NCI-H2081 (cell line): Measurements from ENCODE around the gene FOXQ1.
"Not testable (repeated sequence)": the region's sequence is repeated elsewhere in the genome, so short reads cannot be mapped to it uniquely, and the experiment has no call there.

Source experiments
- DNase-seq, 2 experiments: peaks; one replicate each; lab custom pipeline; 2025; lab: John Stamatoyannopoulos, UW

Gene FOXQ1

DNA sequence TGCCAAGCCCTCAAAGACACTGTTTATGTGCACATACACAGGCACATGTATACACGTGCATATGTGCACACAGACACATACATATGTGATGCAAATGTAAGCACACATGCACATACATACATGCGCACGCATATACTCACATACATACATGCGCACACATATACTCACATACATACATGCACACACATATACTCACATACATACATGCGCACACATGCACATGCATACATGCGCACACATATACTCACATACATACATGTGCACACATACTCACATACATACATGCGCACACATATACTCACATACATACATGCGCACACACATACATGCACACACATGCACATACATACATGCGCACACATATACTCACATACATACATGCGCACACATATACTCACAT, 20.5 kb upstream of the FOXQ1 start:
- DNase-seq = no peak

DNA sequence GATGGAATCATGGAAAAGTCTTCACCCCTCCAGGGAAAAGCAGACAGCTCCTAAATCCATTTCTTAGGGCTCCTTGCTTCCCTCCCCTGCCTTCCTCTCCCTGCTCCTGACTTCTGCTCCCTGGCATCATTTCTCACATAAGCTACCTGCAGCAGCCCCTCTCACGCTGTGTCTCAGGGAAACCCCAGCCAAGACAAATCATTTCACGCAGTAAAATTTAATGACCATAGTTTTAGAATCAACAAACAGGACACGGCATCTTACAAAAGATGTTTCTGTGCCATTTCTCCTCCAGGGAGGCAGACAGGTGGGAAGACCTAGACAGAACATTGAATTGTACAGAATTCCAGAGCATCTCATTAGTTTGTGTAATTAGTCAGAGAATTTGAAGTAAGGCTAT, 16.5 kb upstream of the FOXQ1 start:
- DNase-seq = no peak

- DNase-seq = no peak
These were observed 15.8 kb upstream of the FOXQ1 start for GRCh38 chr6:1296079-1296478.

DNA sequence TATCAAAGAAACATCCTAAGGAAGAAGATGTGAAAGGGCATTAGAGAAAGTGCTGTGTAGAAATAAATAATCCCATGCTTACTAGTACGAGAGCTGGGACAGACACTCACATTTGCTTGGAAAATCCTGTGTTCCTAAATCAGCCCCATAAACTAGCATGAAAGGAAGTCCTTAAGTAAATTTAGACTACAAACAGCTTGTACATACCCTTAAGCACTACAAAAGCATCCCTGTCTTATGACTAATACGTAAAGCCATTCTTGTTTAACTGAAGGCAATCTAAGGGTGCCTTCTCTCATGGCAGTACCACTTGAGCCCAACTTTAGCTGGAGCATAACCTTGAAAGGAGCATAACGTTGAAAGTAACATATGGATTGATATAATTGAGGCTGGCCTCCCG, 15.4 kb upstream of the FOXQ1 start:
- DNase-seq = no peak

GRCh38 chr6:1297746-1298145, 14.2 kb upstream of the FOXQ1 start:
- DNase-seq = no peak

GRCh38 chr6:1298768-1299167, 13.1 kb upstream of the FOXQ1 start:
- DNase-seq = no peak

DNA sequence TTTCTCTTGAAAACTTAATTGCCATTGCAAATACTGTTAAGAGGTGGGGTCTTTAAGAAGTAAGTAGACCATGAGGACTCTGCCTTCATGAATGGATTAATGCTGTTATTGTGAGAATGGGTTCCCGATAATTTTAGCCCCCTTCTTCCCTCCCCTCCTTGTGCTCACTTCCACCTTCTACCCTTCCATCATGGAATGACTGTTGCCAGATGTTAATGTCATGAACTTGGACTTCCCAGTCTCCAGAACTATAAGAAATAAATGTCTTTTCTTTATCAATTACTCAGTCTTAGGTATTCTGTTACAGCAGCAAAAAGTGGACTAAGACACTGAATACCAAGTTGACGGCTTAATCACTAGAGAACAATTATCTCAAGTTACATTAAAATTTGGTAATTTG, 5.8 kb upstream of the FOXQ1 start:
- no peak for DNase-seq

DNA sequence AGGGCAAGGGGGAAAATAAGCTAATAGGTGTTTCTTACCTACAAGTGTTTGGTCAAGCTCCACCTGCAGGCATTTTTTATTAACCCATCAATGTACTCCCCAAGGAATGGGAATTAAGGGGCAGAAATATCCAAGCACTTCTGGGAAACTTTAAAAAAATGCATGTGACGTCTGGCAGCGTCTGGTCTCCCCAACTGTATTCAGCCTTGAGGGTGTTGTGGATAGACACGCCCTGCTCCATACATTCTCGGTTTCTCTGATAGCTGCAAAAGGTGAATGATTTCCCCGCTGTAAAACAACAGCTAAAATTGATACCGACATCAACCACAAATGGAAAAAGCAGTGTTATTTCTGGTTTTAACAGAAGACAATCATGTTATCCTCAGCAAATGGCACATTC, 2.5 kb upstream of the FOXQ1 start:
- DNase-seq = no peak

- no peak for DNase-seq
These were observed 1.1 kb upstream of the FOXQ1 start for GRCh38 chr6:1310628-1311399.

GRCh38 chr6:1312203-1312472, 240 bp downstream of the FOXQ1 start:
- no peak for DNase-seq

- no peak for DNase-seq
These were observed 822 bp downstream of the FOXQ1 start for GRCh38 chr6:1312473-1313367.

DNA sequence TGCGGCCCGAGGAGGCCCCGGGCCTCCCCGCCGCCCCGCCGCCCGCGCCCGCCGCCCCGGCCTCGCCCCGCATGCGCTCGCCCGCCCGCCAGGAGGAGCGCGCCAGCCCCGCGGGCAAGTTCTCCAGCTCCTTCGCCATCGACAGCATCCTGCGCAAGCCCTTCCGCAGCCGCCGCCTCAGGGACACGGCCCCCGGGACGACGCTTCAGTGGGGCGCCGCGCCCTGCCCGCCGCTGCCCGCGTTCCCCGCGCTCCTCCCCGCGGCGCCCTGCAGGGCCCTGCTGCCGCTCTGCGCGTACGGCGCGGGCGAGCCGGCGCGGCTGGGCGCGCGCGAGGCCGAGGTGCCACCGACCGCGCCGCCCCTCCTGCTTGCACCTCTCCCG, 1.5 kb downstream of the FOXQ1 start:
- no peak for DNase-seq

DNA sequence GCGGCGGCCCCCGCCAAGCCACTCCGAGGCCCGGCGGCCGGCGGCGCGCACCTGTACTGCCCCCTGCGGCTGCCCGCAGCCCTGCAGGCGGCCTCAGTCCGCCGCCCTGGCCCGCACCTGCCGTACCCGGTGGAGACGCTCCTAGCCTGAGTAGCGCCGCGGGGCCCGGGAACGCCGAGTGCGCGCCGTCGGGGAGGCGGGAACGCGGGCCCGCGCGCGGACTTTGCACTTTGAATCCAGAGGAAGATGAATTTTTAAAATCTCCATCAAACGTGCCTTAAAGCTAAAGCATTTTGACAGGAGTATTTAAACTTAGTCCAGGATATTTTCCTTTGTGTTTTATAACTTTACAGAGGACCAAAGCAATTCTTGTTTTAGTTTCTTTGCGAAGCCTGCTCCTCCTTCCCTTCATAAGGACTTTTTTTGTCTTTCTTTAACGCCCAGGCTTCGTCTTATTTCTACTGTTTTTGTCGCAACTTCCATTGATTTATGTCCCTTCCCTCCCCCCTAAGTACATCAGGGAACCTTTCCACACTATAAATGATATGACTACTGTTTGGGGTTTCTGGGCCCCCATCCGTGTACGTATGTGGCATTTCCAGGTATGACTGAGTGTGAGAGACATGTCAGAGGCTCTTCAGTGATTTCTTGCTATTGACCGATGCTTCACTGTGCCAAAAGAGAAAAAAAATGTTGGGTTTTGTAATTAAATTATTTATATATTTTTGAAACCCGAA, 2.0 kb downstream of the FOXQ1 start:
- no peak for DNase-seq

- DNase-seq = no peak
These were observed 2.7 kb downstream of the FOXQ1 start for GRCh38 chr6:1314617-1315016.

DNA sequence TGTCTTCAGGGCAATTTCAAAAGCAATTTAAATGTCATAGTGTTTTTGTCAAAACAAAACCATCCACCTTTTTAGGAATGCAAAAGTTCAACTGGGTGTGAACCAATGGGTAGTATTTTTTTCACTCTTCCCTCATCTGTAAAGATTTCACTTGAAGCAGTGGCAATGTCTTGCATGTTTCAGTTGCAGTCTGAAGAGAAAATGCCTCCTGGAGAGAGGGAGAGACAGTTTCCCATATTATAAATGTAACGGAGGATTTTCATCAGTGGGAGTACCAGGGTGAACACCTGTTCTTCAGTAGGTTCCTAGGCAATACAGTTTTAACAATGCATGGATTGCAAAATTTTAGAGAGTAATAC, 3.3 kb downstream of the FOXQ1 start:
- no peak for DNase-seq

DNA sequence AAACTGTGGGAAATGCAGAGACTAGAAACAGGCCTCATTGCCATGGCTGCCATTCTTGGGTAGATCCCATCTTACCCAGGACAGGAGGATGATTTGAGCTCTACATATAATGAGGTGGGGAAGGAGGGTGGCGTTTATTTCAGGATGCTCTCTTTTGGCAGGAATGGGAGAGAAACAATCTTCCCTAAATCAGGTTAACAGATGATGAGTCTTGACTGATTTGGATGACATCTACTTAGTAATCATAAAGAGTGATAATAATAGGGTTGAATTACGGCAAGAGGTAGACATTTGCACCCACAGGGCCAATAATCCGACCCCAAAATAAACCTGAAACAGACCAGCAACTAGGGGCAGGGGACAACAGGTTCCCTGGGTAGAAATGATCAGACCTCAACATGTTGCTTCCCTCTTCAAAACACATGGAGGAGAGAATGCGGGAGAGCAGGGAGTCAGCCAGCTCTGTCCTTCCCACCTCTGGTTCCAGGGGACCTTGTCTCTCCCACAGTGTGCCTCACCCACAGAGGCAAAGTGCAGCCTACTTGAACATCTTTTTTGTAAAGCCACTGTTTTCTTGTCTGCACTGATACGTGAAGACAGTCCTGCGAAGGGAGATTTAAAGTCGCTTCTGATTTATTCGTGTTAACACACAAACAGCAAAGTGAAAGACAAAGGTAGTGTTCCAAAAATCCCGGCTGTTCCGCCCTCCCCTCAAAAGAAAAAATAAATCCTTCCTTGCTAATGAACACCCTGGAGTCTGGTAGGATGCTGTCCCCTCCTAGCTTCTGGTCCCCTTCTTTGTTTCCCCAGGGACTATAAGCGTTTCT, 3.9 kb downstream of the FOXQ1 start:
- no peak for DNase-seq

- no peak for DNase-seq
These were observed 4.6 kb downstream of the FOXQ1 start for GRCh38 chr6:1316489-1316971.

DNA sequence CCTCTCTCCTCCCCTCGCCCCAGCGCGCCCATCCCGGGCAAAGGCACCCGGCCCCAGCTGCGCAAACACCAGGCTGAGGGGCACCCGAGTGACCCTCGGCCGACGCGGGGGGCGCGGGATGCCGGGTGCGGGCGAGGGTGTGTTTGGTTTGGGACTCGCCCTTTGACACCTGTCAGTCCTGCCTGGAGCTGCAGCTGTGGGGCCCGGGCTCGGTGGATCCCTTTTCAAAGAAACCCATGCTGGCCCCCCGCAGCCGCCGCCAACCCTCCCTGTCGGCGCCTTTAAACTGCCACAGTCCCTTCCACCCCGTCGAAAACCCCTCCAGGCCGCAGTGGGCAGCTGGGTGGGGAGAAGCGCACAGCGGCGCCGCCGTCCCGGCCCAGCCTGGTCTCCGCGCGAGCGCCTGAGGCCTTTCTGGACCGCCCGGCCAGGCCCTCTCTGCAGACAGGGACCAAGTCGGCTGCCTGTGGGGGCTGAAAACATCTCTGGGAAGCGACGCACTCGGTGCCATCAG, 5.5 kb downstream of the FOXQ1 start:
- DNase-seq = no peak

GRCh38 chr6:1318036-1318435, 6.1 kb downstream of the FOXQ1 start:
- no peak for DNase-seq

- DNase-seq = not testable (repeated sequence)
These were observed 6.7 kb downstream of the FOXQ1 start for GRCh38 chr6:1318584-1318983.

DNA sequence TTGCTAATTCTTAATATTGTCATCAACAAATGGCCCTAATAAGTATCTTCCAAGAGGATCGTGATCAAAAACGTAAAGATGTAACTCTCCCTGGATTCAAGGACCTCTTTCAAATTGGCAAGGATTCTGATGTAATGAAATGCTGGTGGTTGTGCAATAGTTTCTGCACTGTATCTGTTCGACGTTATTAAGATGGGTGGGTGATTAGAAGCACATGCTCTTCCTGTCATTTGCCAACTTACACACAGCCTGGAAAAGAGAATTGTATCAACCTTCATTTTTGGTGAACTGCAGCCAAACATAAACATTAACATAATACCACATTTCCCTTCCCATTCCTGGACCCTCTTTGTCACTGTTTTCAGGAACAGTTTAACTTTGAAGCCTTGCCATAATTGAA, 9.8 kb downstream of the FOXQ1 start:
- DNase-seq = no peak

DNA sequence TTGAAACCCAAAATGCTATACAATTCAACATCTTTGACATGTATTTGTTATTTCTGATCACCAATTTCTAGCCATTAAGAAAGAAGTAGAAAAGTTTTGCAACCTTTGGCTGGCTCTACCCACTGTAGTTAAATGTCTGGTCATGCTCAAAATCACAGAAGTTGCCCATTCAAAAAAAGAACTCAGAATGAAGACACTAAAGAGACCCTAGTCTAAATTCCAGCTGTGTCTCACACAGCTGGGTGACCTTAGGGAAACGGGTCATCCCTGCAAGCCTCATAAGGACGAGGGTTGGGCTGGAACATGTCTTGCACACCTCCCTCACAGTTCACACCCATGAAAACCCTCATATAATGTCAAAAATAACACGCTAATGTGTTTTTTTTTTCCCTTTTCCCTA, 10.3 kb downstream of the FOXQ1 start:
- DNase-seq = no peak
